Skeletal muscle satellite cell (primary cell): ENCODE measurements around the gene ARHGEF33. TPM values are rescaled to one million over a fixed set of nuclear protein-coding genes. Genes with fewer than 3 reads are reported as not detected.

ENCODE experiments used
- H3K27me3 ChIP-seq: 2 replicates; pipeline ENCODE4 v1.7.0; 2013; ENCODE audit warnings: low read length; ENCODE audit not compliant: control insufficient read depth, insufficient read depth
- H3K36me3 ChIP-seq: 2 replicates; pipeline ENCODE4 v1.7.0; 2013; ENCODE audit warnings: mild to moderate bottlenecking, control low read depth, low read length; ENCODE audit not compliant: insufficient read depth
- H3K4me1 ChIP-seq: 2 replicates; pipeline ENCODE4 v1.7.0; 2013; ENCODE audit warnings: low read length; ENCODE audit not compliant: control insufficient read depth, insufficient read depth
- H3K4me2 ChIP-seq: 2 replicates; pipeline ENCODE4 v1.7.0; 2013; ENCODE audit warnings: mild to moderate bottlenecking, low read length
- H3K4me3 ChIP-seq: 2 replicates; pipeline ENCODE4 v1.7.0; 2013; ENCODE audit warnings: low read length
- H3K9ac ChIP-seq: 2 replicates; pipeline ENCODE4 v1.7.0; 2013; ENCODE audit warnings: mild to moderate bottlenecking, low read depth, low read length, moderate library complexity
- H3K9me3 ChIP-seq: replicated peaks from 2 replicates; pipeline ENCODE4 v1.7.0; 2013; ENCODE audit warnings: mild to moderate bottlenecking, control low read depth, low read length
- small RNA-seq: library from RNA; depleted of rRNA; stranded (forward); fragments of <200 nt; gene quantifications from one replicate; pipeline ENCODE3, GENCODE V24; 2012

Gene ARHGEF33

DNA sequence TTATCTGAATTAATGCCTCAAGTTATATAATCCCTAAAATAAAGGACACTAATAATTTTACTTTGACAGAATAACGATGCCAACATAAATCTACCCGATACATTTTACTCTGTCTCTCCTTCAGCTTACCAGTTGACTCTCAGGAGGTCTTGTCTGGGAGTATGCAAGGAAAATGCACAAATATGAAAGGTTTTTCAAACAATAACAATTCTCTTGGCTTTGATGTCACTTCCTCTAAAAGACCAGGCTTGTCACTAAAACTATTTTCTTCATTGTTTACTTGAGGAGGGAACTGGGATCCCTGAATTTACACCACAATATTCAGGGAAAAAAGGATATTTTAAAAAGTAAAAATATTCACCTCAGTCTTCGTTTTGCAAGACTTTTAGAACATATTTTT, 134.0 kb downstream of the ARHGEF33 start:
- Histone ChIP-seq H3K4me3 (no peak overlapping the region), H3K4me2 (no peak overlapping the region), H3K9me3 (no peaks in the 10 kb centered on the region), H3K27me3 (no peaks in the 10 kb centered on the region), H3K9ac (no peak overlapping the region), H3K36me3 (peaks cover 10% of the 10 kb centered on the region), H3K4me1 (peaks cover 9% of the 10 kb centered on the region)

DNA sequence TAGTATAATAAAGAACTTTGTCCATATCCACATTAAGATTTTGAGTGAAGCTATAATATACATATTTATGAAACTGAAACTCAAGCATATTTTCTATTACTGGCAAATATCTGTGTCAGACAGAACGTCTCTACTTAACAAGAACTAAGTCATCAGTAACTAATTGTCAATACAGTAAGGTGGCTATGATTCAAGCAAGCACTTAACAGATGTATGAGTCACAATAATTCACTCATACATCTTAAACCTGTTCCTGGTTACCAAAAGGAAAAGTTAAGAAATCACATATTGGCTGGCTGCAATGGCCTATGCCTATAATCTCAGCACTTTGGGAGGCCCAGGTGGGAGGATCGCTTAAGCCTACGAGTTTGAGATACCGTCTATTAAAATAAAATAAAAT, 135.2 kb downstream of the ARHGEF33 start:
- Histone ChIP-seq H3K9me3 (no peaks in the 10 kb centered on the region), H3K4me2 (no peak overlapping the region), H3K4me1 (peaks cover 9% of the 10 kb centered on the region), H3K4me3 (no peak overlapping the region), H3K9ac (no peak overlapping the region), H3K27me3 (no peaks in the 10 kb centered on the region), H3K36me3 (peaks cover 10% of the 10 kb centered on the region)

Small RNA genes within 50 kb of the gene (small RNA-seq; reads per million reads assigned to genes)
- not detected for gene RN7SL96P
- not detected for gene RNU6-851P
